Activated CD8-positive, alpha-beta T cell treated with anti-CD3 and anti-CD28 coated beads for 36 hours (primary cell): ENCODE measurements around the gene ASB3. TPM values are rescaled to one million over a fixed set of nuclear protein-coding genes. Genes with fewer than 3 reads are reported as not detected.
A peak's percentile ranks its signal among the peaks of the same experiment; 100 is the strongest.

Experiments used
- ATAC-seq: fragments of 200-7000 bp; cut with Tn5 transposase; one replicate; pipeline ENCODE4 v1.10.0; 2021; ENCODE audit warnings: mild to moderate bottlenecking, moderate library complexity
- CTCF ChIA-PET: fragments of 350-600 bp; sonication (Branson Sonifier 250); formaldehyde crosslinking; loops from one replicate; lab custom pipeline; 2021; ENCODE audit warnings: antibody characterized with exemption; lab: Charles Lee
- POLR2A ChIA-PET: fragments of 350-600 bp; sonication (Branson Sonifier 250); formaldehyde crosslinking; loops from one replicate; lab custom pipeline; 2021; ENCODE audit warnings: antibody characterized with exemption; lab: Charles Lee
- DNase-seq: peaks from one replicate; pipeline ENCODE4 v3.0.0-alpha.2; 2020
- H3K27ac Mint-ChIP-seq: one replicate; pipeline ENCODE4 v1.8.0; 2021; ENCODE audit warnings: mild to moderate bottlenecking, mixed read lengths
- H3K27me3 Mint-ChIP-seq: one replicate; pipeline ENCODE4 v1.8.0; 2021; ENCODE audit warnings: mixed read lengths
- H3K36me3 Mint-ChIP-seq: one replicate; pipeline ENCODE4 v1.8.0; 2021; ENCODE audit warnings: low read depth, mixed read lengths
- H3K4me1 Mint-ChIP-seq: one replicate; pipeline ENCODE4 v1.8.0; 2021; ENCODE audit warnings: low read depth, mixed read lengths
- H3K4me3 Mint-ChIP-seq: one replicate; pipeline ENCODE4 v1.8.0; 2021; ENCODE audit warnings: mild to moderate bottlenecking, moderate library complexity, mixed read lengths
- H3K9me3 Mint-ChIP-seq: one replicate; pipeline ENCODE4 v1.8.0; 2021; ENCODE audit warnings: mixed read lengths
- CTCF ChIP-seq: fragments of 200-600 bp; IDR thresholded peaks from one replicate; pipeline ENCODE4 v1.8.0; 2022; ENCODE audit warnings: antibody characterized with exemption, mild to moderate bottlenecking
- intact Hi-C: fragments of 100-400 bp; cut with micrococcal nuclease; formaldehyde crosslinking; loops from one replicate; pipeline ENCODE4 v1.10.0; 2022
- total RNA-seq, 2 experiments: library from RNA; stranded (reverse); gene quantifications; one replicate each; pipeline ENCODE4 v1.2.3, GENCODE V29; 2021

ASB3 gene
- total RNA-seq, 2 experiments from 2014 or later = 22.9 to 25.3 TPM

GRCh38 chr2:53802617-53803151 lies 15.9 kb upstream of the ASB3 start:
- intact Hi-C loops = no loop called here
- ChIA-PET CTCF (no interaction called here), POLR2A (no interaction called here)
- peaks cover 18% of the 10 kb centered on the region for H3K36me3 Mint-ChIP-seq
- TF ChIP-seq CTCF = no peak
- no peak overlapping the region for H3K4me3 Mint-ChIP-seq
- H3K4me1 Mint-ChIP-seq = no peaks in the 10 kb centered on the region
- no peak for DNase-seq
- H3K27me3 Mint-ChIP-seq = no peaks in the 10 kb centered on the region
- no peaks in the 10 kb centered on the region for H3K9me3 Mint-ChIP-seq
- no peak overlapping the region for H3K27ac Mint-ChIP-seq
- ATAC-seq = no peak

GRCh38 chr2:53801547-53801946 lies 14.8 kb upstream of the ASB3 start:
- H3K36me3 Mint-ChIP-seq = peaks cover 20% of the 10 kb centered on the region
- ChIA-PET POLR2A (no interaction called here), CTCF (interaction anchor here (1.1 kb wide), 1 partner anchor 11 kb away, joined by 3 read pairs; no protein-coding TSS in a partner anchor)
- no peak for TF ChIP-seq CTCF
- H3K4me3 Mint-ChIP-seq = no peak overlapping the region
- intact Hi-C loops = no loop called here
- H3K4me1 Mint-ChIP-seq = no peaks in the 10 kb centered on the region
- no peak overlapping the region for H3K27ac Mint-ChIP-seq
- no peak for DNase-seq
- no peaks in the 10 kb centered on the region for H3K27me3 Mint-ChIP-seq
- ATAC-seq = no peak
- no peaks in the 10 kb centered on the region for H3K9me3 Mint-ChIP-seq

GRCh38 chr2:53793821-53794220 lies 7.1 kb upstream of the ASB3 start:
- ChIA-PET POLR2A (no interaction called here), CTCF (interaction anchor here (1.0 kb wide), 1 partner anchor 28 kb away, joined by 3 read pairs; no protein-coding TSS in a partner anchor)
- intact Hi-C loops = no loop called here
- ATAC-seq (no peak), DNase-seq (no peak)
- Mint-ChIP-seq H3K27me3 (no peaks in the 10 kb centered on the region), H3K4me3 (no peak overlapping the region), H3K27ac (no peak overlapping the region), H3K4me1 (peaks cover 10% of the 10 kb centered on the region), H3K9me3 (no peaks in the 10 kb centered on the region), H3K36me3 (peaks cover 3% of the 10 kb centered on the region)
- TF ChIP-seq CTCF = no peak

DNA sequence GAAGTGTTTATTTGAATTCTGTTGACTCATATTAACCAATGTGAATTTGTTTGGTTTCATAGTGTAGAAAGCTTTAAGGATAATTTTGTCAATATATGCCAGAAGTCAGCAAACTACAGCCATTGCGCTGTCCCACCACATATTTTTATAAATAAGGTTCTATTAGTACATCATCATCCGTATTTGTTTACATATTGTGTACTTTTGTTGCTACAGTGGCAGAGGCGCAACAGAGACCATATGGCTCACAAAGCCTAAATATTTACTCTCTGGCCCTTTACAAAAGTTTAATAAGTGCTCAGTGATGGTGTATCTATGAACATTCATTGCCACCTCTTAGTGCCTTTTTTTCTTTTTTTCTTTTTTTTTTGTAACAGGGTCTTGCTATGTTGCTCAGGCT lies 6.5 kb upstream of the ASB3 start:
- ChIA-PET POLR2A (no interaction called here), CTCF (interaction anchor here (1.0 kb wide), 1 partner anchor 28 kb away, joined by 3 read pairs; no protein-coding TSS in a partner anchor)
- H3K9me3 Mint-ChIP-seq = no peaks in the 10 kb centered on the region
- H3K27ac Mint-ChIP-seq = no peak overlapping the region
- no peak overlapping the region for H3K4me3 Mint-ChIP-seq
- H3K27me3 Mint-ChIP-seq = no peaks in the 10 kb centered on the region
- TF ChIP-seq CTCF = no peak
- ATAC-seq (no peak), DNase-seq (no peak)
- intact Hi-C loops = no loop called here
- peaks cover 3% of the 10 kb centered on the region for H3K36me3 Mint-ChIP-seq
- peaks cover 15% of the 10 kb centered on the region for H3K4me1 Mint-ChIP-seq

- ChIA-PET CTCF (interaction anchor here (0.6 to 1.5 kb wide), 3 partner anchors 16 to 30 kb away, joined by 3 to 4 read pairs (median 3); partner anchors contain the start of gene CHAC2), POLR2A (interaction anchor here (0.6 to 4.2 kb wide), 8 partner anchors 9 to 184 kb away, joined by 3 to 59 read pairs (median 3); partner anchors contain the start of genes CHAC2 and PSME4)
- ATAC-seq (peak; percentile 24), DNase-seq (peak; percentile 26)
- no peaks in the 10 kb centered on the region for H3K36me3 Mint-ChIP-seq
- H3K9me3 Mint-ChIP-seq = no peaks in the 10 kb centered on the region
- intact Hi-C loops = loop anchor here (1.0 kb wide), 1 partner anchor 19 kb away; no protein-coding TSS in a partner anchor
- peak overlapping the region; percentile 92 for H3K27ac Mint-ChIP-seq
- peak overlapping the region; percentile 92 for H3K4me3 Mint-ChIP-seq
- no peak for TF ChIP-seq CTCF
- H3K27me3 Mint-ChIP-seq = no peaks in the 10 kb centered on the region
- peaks cover 41% of the 10 kb centered on the region for H3K4me1 Mint-ChIP-seq
These were observed 999 bp upstream of the ASB3 start for GRCh38 chr2:53787614-53788289.
